AG09319 (cell line): ENCODE measurements around the gene RAB35.
"Not testable (repeated sequence)": the region's sequence is repeated elsewhere in the genome, so short reads cannot be mapped to it uniquely, and the experiment has no call there.

Experiments used
- DNase-seq: peaks from one replicate; pipeline ENCODE4 v3.0.0-alpha.2; 2010; ENCODE audit warnings: low read depth; ENCODE audit errors: extremely low read depth
- TF ChIP-seq, protein P1 (sequence below): IDR thresholded peaks from 2 replicates; pipeline ENCODE4 v1.5.1; 2011; ENCODE audit warnings: low read depth, mild to moderate bottlenecking, inconsistent platforms, low read length, moderate library complexity

The RAB35 gene

DNA sequence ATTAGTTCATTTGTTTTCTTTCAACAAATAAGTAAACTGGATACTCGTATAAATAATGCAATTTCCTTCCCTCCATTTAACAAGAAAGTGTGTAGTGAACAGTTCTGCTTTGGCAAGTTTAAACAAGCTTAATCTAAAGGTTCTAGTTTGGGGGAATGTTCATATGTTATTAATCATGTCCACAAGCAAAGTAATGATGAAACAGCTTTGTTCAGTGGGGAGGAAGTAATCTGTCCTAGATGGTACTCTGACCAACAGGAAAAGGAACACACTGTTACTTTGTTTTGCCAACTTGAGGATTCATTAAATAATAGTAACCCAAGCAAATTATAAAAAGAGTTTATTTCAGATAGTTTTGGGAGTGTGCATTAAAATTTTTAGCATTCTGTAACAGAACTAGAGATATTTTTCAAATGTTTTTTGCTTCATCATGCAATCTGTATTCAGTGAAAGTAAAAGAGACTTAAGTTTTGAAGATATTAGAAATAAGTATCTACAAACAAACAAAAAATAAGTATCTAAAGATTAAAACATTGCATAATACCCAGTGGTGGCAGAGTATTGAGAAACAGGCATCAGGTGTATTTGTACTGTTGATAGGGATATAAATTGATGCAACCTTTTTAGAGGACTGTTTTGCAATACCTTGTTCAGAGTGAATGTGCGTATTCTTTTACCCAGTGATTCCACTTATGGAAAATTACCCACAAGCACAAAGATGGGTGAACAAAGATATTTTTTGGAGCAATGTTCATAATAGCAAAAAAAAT is 61.1 kb downstream of the RAB35 start:
- DNase-seq, result no peak
- TF ChIP-seq, protein P1, sequence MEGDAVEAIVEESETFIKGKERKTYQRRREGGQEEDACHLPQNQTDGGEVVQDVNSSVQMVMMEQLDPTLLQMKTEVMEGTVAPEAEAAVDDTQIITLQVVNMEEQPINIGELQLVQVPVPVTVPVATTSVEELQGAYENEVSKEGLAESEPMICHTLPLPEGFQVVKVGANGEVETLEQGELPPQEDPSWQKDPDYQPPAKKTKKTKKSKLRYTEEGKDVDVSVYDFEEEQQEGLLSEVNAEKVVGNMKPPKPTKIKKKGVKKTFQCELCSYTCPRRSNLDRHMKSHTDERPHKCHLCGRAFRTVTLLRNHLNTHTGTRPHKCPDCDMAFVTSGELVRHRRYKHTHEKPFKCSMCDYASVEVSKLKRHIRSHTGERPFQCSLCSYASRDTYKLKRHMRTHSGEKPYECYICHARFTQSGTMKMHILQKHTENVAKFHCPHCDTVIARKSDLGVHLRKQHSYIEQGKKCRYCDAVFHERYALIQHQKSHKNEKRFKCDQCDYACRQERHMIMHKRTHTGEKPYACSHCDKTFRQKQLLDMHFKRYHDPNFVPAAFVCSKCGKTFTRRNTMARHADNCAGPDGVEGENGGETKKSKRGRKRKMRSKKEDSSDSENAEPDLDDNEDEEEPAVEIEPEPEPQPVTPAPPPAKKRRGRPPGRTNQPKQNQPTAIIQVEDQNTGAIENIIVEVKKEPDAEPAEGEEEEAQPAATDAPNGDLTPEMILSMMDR, result no peak

DNA sequence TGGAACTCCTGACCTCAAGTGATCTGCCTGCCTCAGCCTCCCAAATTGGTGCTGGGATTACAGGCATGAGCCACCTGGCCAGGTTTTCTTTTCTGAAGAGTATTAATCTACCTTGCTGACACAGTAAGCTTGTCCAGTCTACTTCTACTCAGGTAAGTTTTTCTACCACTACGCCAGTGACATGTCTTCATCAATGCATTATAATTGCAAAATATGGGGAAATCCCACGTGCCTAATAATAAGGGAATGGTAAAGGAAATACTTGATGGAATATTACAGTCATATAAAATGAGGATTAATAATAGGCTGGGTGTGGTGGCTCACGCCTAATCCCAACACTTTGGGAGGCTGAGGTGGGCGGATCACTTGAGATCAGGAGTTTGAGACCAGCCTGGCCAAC is 62.3 kb downstream of the RAB35 start:
- no peak for DNase-seq
- TF ChIP-seq, protein P1, result no peak

DNA sequence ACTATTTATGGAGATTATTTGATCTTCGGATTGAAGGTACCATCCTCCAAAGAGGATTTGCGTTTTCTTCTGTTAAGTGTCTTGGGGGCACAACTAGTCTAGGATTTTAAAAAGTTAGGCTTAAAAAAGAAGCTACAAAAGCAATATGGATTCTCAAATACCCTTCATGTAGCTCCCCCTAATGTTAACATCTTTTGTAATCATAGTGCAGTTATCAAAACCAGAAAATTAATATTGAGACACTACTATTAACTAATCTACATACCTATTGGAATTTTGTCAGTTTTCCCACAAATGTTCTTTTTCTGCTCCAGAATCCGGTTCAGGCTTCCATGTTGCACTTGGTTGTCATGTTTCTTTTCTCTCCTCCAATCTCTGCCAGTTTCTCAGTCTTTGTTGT is 65.0 kb downstream of the RAB35 start:
- DNase-seq, result no peak

DNA sequence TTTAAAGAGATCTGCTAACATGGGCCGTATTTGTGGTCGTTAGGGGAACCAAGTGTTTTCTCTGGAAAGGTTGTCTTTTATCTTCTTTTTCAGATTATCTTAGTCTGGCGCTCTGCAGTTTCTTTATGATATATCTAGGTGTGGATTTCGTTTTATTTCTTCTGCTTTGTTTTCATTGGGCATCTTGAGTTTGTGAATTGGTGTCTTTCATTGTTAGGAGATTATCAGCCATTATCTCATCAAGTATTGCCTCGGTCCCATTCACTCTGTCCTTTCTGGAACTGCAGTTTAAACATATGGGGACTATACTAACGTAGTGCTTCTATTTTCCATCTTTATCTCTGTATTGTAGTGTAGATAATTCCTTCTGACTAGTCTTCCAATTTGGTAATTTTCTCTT is 67.1 kb downstream of the RAB35 start:
- TF ChIP-seq, protein P1, result no peak
- no peak for DNase-seq

More for the DNA sequence above, 65.0 kb downstream of the RAB35 start:
- TF ChIP-seq, protein P1, result no peak

DNA sequence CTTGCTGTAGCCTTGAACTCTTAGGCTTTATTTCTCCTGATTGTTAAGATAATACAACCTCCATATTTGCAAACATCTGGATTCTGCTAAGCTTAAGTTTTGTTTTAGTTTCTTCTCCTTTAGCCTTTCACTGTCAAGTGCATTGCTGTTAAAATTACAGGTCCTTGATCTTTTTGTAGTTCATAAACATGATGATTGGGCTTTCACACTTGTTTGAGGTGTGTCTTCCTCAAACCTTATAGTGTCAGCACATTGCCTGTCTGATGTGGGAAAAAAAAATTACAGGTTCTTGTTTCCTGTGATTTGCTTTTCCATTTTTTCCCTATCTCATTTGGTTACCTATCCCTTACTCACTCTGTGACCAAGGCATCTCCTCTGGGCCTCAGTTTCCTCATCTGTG is 68.3 kb downstream of the RAB35 start:
- no peak for DNase-seq
- TF ChIP-seq, protein P1, result no peak

DNA sequence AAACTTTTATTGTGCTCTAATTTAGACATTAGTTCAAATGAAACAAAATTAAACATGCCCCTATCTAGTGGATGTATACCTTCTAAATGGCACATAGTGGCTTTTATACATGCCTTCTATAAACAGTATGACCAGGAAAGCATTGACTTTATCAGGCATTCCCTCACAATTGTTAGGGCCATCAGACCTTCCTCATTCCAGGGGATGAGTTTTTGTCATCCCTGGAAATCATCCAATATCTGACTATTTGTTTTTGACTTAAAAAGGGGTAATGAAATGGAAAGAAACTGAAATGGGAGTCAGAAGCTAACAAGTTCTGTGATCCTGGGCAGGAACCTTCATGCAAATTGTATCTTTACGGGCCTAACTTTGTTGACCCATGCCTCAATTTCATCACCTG is 69.5 kb downstream of the RAB35 start:
- no peak for DNase-seq
- TF ChIP-seq, protein P1, result no peak

DNA sequence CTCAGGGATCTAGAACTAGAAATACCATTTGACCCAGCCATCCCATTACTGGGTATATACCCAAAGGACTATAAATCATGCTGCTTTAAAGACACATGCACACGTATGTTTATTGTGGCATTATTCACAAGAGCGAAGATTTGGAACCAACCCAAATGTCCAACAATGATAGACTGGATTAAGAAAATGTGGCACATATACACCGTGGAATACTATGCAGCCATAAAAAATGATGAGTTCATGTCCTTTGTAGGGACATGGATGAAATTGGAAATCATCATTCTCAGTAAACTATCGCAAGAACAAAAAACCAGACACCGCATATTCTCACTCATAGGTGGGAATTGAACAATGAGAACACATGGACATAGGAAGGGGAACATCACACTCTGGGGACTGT is 71.2 kb downstream of the RAB35 start:
- not testable (repeated sequence) for DNase-seq
